ENCODE results near the gene SLC2A8. TPM values are rescaled to one million over a fixed set of nuclear protein-coding genes. Genes with fewer than 3 reads are reported as not detected.

Gene SLC2A8
- total RNA-seq, 1 donor from 2014 or later = 40.2 TPM

DNA sequence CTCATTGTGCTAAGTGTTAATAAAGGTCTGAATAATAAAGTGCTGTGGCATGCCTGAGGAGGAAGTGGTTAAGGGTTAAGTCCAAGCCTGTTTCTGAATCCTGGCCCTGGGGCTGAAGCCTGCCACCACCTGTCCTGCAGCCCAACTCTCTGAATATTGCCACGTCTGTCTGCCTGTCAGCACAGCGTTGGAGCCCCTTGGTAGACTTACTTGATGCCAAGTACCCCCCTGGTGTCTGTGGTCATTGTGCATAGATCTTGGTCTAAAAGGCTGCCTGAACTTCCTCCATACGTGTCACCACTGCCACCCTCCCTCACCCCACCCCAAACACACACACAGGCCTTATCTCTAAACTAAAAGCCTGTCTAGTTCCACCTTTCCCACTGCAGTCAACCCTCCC lies 35.4 kb upstream of the SLC2A8 start:
- peak; percentile 48 for DNase-seq (ENCODE audit: extremely low spot score, unreplicated experiment)
- H3K36me3 Mint-ChIP-seq = no peaks in the 10 kb centered on the region
- H3K4me3 Mint-ChIP-seq = no peak overlapping the region
- H3K27me3 Mint-ChIP-seq = no peaks in the 10 kb centered on the region
- H3K27ac Mint-ChIP-seq = no peak overlapping the region
- H3K4me1 Mint-ChIP-seq (ENCODE audit: unreplicated experiment) = no peaks in the 10 kb centered on the region
- H3K9me3 Mint-ChIP-seq = no peaks in the 10 kb centered on the region
- TF ChIP-seq, protein P1, sequence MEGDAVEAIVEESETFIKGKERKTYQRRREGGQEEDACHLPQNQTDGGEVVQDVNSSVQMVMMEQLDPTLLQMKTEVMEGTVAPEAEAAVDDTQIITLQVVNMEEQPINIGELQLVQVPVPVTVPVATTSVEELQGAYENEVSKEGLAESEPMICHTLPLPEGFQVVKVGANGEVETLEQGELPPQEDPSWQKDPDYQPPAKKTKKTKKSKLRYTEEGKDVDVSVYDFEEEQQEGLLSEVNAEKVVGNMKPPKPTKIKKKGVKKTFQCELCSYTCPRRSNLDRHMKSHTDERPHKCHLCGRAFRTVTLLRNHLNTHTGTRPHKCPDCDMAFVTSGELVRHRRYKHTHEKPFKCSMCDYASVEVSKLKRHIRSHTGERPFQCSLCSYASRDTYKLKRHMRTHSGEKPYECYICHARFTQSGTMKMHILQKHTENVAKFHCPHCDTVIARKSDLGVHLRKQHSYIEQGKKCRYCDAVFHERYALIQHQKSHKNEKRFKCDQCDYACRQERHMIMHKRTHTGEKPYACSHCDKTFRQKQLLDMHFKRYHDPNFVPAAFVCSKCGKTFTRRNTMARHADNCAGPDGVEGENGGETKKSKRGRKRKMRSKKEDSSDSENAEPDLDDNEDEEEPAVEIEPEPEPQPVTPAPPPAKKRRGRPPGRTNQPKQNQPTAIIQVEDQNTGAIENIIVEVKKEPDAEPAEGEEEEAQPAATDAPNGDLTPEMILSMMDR (conservative IDR thresholded peaks at IDR 0.05) = no peak

DNA sequence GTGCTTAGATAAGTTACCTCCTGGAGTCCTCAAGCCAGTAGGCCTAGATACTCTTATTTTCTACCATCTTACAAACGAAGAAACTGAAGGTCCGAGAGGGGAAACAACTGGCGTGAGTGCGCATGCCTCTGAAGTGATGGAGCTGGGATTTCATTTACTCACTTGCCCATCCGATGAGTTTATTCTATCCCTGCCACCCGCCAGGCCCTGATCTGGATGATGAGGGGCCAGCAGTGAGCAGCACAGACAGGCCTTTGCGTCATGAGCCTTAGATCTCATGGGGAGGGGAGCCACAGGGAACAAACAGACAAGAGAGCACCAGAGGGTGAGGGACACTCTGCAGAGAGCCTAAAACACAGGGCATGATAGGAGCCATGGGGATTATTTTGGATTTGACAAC lies 34.1 kb upstream of the SLC2A8 start:
- H3K4me3 Mint-ChIP-seq = no peak overlapping the region
- H3K36me3 Mint-ChIP-seq = no peaks in the 10 kb centered on the region
- no peaks in the 10 kb centered on the region for H3K27me3 Mint-ChIP-seq
- H3K4me1 Mint-ChIP-seq (ENCODE audit: unreplicated experiment) = no peaks in the 10 kb centered on the region
- TF ChIP-seq, protein P1 (conservative IDR thresholded peaks at IDR 0.05) = no peak
- no peaks in the 10 kb centered on the region for H3K9me3 Mint-ChIP-seq
- DNase-seq (ENCODE audit: extremely low spot score, unreplicated experiment) = no peak
- H3K27ac Mint-ChIP-seq = no peak overlapping the region

DNA sequence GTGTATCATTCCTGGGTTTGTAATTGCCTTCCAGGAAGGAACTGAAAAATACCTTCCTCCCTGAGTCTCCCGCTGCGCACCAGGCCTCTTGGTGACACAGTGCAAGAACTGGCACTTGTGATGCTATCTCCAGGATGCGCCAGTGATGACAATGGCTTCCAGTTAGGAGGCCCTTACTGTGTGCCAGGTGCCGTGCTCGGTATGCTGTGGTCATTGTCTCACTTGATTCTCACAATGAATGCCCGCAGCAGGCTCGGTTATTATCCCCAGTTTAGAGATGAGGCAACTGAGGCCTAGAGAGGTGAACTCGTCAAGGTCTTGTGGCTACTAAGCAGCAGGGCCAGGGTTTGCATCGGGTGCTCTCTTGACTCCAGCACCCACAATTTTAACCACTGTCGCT lies 31.5 kb upstream of the SLC2A8 start:
- Mint-ChIP-seq H3K27ac (no peak overlapping the region), H3K4me3 (no peak overlapping the region), H3K4me1 (ENCODE audit: unreplicated experiment) (no peaks in the 10 kb centered on the region), H3K27me3 (no peaks in the 10 kb centered on the region), H3K9me3 (no peaks in the 10 kb centered on the region), H3K36me3 (peaks cover 3% of the 10 kb centered on the region)
- DNase-seq (ENCODE audit: extremely low spot score, unreplicated experiment) = no peak
- TF ChIP-seq, protein P1 (conservative IDR thresholded peaks at IDR 0.05) = no peak

DNA sequence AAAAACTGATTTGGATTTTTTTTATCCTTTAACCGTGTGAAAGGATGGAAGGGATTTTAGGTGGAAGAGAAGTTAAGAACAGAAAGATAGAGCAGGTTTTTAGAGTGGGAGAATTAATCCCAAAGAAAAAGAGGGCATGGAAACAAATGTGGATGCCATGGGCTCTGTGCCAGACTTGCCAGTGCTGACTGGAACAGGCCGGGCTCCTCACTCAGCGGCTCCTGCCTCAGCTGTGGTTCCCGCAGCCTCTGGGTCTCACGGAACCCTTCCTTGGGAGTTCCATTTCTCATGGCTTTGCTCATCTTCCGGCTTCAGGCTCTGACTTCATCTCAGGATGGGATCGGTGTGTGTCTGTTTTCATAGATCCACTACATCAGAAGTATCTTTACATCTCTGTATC lies 30.4 kb upstream of the SLC2A8 start:
- TF ChIP-seq, protein P1 (conservative IDR thresholded peaks at IDR 0.05) = no peak
- DNase-seq (ENCODE audit: extremely low spot score, unreplicated experiment) = no peak
- no peaks in the 10 kb centered on the region for H3K9me3 Mint-ChIP-seq
- no peak overlapping the region for H3K4me3 Mint-ChIP-seq
- H3K4me1 Mint-ChIP-seq (ENCODE audit: unreplicated experiment) = no peaks in the 10 kb centered on the region
- H3K36me3 Mint-ChIP-seq = peaks cover 3% of the 10 kb centered on the region
- no peak overlapping the region for H3K27ac Mint-ChIP-seq
- H3K27me3 Mint-ChIP-seq = peaks cover 4% of the 10 kb centered on the region

DNA sequence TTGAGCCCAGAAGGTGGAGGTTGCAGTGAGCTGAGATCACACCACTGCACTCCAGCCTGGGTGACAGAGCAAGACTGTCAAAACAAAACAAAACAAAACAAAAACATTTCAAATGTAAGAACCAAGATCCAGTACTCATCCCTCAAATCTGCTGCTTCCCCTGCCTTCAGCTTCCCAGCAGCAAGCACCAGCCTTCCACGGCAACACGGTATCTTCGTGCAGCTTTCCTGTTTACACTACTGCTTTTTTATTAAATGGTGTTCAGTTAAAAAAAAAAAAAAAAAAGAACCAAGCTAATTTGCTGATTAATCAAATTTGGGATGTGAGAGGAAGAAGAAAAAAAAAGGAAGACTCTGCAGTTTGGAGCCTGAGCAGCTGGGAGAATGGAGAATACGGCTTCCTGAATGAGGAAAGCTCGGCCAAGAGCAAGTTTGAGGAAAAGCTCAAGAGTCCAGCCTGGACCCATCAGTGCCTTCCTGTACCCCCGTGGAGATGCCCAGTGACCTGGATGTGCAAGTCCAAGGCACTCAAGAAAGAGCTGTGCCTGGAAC lies 28.0 kb upstream of the SLC2A8 start:
- Mint-ChIP-seq H3K27me3 (peaks cover 4% of the 10 kb centered on the region), H3K9me3 (no peaks in the 10 kb centered on the region), H3K36me3 (peaks cover 3% of the 10 kb centered on the region), H3K4me1 (ENCODE audit: unreplicated experiment) (no peaks in the 10 kb centered on the region), H3K27ac (no peak overlapping the region), H3K4me3 (no peak overlapping the region)
- TF ChIP-seq, protein P1 (conservative IDR thresholded peaks at IDR 0.05) = no peak
- DNase-seq (ENCODE audit: extremely low spot score, unreplicated experiment) = no peak

DNA sequence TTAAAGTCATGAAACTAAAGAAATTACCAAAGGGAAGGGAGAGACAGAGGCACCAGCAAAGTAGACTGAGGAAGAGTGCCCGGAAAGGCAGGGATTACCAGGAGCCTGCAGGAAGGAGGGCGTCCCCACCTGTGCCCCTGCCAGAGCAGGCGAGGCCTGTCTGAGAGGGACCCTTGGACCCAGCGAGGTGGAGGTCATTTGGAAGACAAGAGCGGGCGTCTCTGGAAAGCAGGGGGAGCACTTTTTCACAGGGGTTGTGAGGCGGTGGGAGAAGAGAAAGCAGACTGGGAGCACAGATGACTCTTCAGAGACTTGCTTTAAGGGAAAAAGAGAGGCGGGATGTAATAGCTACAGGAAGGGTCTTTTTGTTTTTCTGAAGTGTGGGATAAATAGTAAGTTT lies 27.5 kb upstream of the SLC2A8 start:
- H3K27me3 Mint-ChIP-seq = peaks cover 4% of the 10 kb centered on the region
- DNase-seq (ENCODE audit: extremely low spot score, unreplicated experiment) = no peak
- peaks cover 3% of the 10 kb centered on the region for H3K36me3 Mint-ChIP-seq
- H3K27ac Mint-ChIP-seq = no peak overlapping the region
- no peak overlapping the region for H3K4me3 Mint-ChIP-seq
- TF ChIP-seq, protein P1 (conservative IDR thresholded peaks at IDR 0.05) = no peak
- no peaks in the 10 kb centered on the region for H3K9me3 Mint-ChIP-seq
- no peaks in the 10 kb centered on the region for H3K4me1 Mint-ChIP-seq (ENCODE audit: unreplicated experiment)

All from type B pancreatic cell (in vitro differentiated cells).